Glutamatergic neuron (in vitro differentiated cells): Measurements from ENCODE around the gene WDR27. TPM values are rescaled to one million over a fixed set of nuclear protein-coding genes. Genes with fewer than 3 reads are reported as not detected.

Experiments used
- DNase-seq: peaks from one replicate; pipeline ENCODE4 v3.0.0; 2022
- H3K27ac Mint-ChIP-seq: one replicate; pipeline ENCODE4 v1.8.0; 2020; ENCODE audit warnings: mild to moderate bottlenecking, mixed read lengths, inconsistent platforms; ENCODE audit not compliant: unreplicated experiment
- H3K27me3 Mint-ChIP-seq: one replicate; pipeline ENCODE4 v1.8.0; 2020; ENCODE audit warnings: mild to moderate bottlenecking, moderate library complexity, mixed read lengths, inconsistent platforms; ENCODE audit not compliant: unreplicated experiment
- H3K36me3 Mint-ChIP-seq: one replicate; pipeline ENCODE4 v1.8.0; 2020; ENCODE audit warnings: mild to moderate bottlenecking, mixed read lengths, inconsistent platforms; ENCODE audit not compliant: unreplicated experiment
- H3K4me1 Mint-ChIP-seq: one replicate; pipeline ENCODE4 v1.8.0; 2020; ENCODE audit warnings: mild to moderate bottlenecking, low read depth, mixed read lengths, inconsistent platforms; ENCODE audit not compliant: unreplicated experiment
- H3K4me3 Mint-ChIP-seq: one replicate; pipeline ENCODE4 v1.8.0; 2020; ENCODE audit warnings: mild to moderate bottlenecking, mixed read lengths, inconsistent platforms; ENCODE audit not compliant: unreplicated experiment
- H3K9me3 Mint-ChIP-seq: one replicate; pipeline ENCODE4 v1.8.0; 2020; ENCODE audit warnings: mild to moderate bottlenecking, moderate library complexity, mixed read lengths, inconsistent platforms; ENCODE audit not compliant: unreplicated experiment
- total RNA-seq: library from RNA; stranded (reverse); fragmentation: NEBNext Ultra II Directional; extraction: Animal tissue kit (Norgen Biotek cat#: 25700); gene quantifications from one replicate; pipeline ENCODE4 v1.2.1, GENCODE V29; 2021; ENCODE audit not compliant: unreplicated experiment
- TF ChIP-seq, protein P1 (sequence below): fragments of 200-600 bp; sonication (generic); IDR thresholded peaks from one replicate; pipeline ENCODE4 v1.5.0; 2021; ENCODE audit not compliant: partially characterized antibody, unreplicated experiment

The WDR27 gene
- total RNA-seq, 1 donor from 2014 or later, result 64.8 TPM

DNA sequence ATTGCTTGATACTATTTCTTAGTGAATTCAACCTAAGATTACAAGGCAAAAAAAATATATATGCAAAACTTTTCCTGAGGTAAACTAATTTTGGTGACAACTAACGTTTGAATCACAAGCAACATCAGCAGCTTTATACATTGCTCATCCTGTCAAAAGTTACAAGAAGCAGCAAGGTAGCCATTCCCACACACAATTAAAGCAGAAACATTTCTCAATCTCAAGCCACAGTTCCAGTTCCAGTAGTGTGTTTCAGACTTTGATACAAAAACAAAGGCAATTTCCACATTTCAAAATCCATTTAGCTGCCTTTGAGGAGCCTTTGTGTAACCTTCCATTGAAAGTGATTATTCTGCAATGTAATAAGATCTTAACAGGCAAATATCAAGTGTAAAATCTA is 191.0 kb downstream of the WDR27 start:
- H3K36me3 Mint-ChIP-seq, result peaks cover 7% of the 10 kb centered on the region
- H3K27ac Mint-ChIP-seq, result no peak overlapping the region
- H3K4me3 Mint-ChIP-seq, result no peak overlapping the region
- TF ChIP-seq, protein P1, sequence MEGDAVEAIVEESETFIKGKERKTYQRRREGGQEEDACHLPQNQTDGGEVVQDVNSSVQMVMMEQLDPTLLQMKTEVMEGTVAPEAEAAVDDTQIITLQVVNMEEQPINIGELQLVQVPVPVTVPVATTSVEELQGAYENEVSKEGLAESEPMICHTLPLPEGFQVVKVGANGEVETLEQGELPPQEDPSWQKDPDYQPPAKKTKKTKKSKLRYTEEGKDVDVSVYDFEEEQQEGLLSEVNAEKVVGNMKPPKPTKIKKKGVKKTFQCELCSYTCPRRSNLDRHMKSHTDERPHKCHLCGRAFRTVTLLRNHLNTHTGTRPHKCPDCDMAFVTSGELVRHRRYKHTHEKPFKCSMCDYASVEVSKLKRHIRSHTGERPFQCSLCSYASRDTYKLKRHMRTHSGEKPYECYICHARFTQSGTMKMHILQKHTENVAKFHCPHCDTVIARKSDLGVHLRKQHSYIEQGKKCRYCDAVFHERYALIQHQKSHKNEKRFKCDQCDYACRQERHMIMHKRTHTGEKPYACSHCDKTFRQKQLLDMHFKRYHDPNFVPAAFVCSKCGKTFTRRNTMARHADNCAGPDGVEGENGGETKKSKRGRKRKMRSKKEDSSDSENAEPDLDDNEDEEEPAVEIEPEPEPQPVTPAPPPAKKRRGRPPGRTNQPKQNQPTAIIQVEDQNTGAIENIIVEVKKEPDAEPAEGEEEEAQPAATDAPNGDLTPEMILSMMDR, result no peak
- H3K27me3 Mint-ChIP-seq, result no peaks in the 10 kb centered on the region
- no peaks in the 10 kb centered on the region for H3K4me1 Mint-ChIP-seq
- DNase-seq, result no peak
- H3K9me3 Mint-ChIP-seq, result no peaks in the 10 kb centered on the region

DNA sequence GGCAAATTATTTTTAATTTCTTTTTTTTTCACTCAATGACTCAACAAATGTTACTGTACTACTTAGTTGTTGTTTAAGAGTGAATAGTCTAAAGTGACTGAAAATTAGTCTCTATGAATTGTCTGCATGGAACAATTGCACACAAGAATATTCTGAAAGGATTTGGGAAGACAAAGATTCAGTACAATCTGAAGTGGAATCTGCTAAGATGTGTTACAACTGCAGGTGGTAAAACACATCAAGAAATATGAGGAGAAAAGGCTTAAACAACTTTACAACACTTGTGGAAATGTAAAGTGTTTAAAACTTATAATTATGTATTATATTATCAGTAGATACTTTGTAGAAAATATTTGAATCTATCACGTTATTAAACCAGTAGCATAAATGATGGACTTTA is 193.4 kb downstream of the WDR27 start:
- H3K27ac Mint-ChIP-seq, result no peak overlapping the region
- H3K4me3 Mint-ChIP-seq, result no peak overlapping the region
- no peaks in the 10 kb centered on the region for H3K4me1 Mint-ChIP-seq
- TF ChIP-seq, protein P1, result no peak
- H3K36me3 Mint-ChIP-seq, result peaks cover 7% of the 10 kb centered on the region
- DNase-seq, result no peak
- no peaks in the 10 kb centered on the region for H3K9me3 Mint-ChIP-seq
- H3K27me3 Mint-ChIP-seq, result no peaks in the 10 kb centered on the region

DNA sequence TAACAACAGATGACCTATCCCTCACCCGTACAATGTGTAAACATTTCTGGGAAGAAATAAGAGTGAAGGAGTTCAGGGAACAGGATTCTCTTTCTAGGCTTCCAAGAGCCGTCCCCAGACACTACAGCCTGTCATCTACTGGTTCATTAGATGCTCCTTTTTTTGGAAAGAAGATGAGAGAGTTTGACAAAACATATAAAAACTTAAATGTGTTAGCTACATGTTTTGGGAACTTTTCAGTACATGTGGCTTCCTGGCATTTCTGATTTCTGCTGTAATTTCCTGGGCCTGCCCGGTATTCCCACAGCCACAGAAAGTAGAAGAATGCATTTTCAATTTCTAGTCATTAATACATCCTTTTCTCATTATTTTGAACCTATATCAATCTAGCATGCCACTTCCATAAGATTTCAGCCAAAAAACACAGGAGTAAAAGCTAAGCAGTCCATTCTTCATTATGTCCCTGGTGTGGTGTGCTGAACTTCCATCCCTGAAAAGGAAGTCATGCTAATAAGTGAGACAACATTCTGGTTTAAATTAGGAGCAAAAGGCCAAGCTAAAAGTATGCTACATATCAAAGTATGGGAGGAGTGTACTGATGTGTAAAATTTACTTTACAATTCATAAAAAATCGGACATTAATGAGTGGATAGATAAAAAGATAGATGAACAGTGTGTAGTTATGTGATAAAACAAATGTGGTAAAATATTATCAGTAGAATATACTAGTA is 198.2 kb downstream of the WDR27 start:
- Mint-ChIP-seq H3K27me3 (no peaks in the 10 kb centered on the region), H3K4me1 (no peaks in the 10 kb centered on the region), H3K36me3 (peaks cover 5% of the 10 kb centered on the region), H3K9me3 (peaks cover 2% of the 10 kb centered on the region), H3K27ac (no peak overlapping the region), H3K4me3 (no peak overlapping the region)
- no peak for DNase-seq
- TF ChIP-seq, protein P1, result no peak

DNA sequence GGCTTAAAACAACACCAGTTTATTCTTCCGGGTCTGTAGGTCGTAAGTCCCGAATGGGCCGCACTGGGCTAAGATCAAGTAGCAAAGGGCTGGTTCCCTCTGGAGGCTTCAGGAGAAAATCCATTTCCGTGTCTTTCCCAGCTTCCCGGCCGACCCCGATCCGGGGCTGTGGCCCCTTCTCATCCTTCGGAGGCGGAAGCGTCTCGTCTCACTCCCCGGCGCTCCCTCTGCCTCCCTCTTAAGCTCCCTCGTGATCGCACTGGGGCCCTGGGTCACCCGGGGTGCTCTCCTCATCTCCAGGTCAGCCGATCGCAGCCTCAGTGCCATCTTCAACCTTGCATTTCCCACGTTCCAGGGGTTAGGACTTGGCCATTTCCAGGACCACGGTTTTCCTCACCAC is 199.4 kb downstream of the WDR27 start:
- no peak overlapping the region for H3K27ac Mint-ChIP-seq
- H3K27me3 Mint-ChIP-seq, result no peaks in the 10 kb centered on the region
- no peak overlapping the region for H3K4me3 Mint-ChIP-seq
- no peak for DNase-seq
- TF ChIP-seq, protein P1, result no peak
- no peaks in the 10 kb centered on the region for H3K4me1 Mint-ChIP-seq
- peaks cover 2% of the 10 kb centered on the region for H3K9me3 Mint-ChIP-seq
- H3K36me3 Mint-ChIP-seq, result no peaks in the 10 kb centered on the region

DNA sequence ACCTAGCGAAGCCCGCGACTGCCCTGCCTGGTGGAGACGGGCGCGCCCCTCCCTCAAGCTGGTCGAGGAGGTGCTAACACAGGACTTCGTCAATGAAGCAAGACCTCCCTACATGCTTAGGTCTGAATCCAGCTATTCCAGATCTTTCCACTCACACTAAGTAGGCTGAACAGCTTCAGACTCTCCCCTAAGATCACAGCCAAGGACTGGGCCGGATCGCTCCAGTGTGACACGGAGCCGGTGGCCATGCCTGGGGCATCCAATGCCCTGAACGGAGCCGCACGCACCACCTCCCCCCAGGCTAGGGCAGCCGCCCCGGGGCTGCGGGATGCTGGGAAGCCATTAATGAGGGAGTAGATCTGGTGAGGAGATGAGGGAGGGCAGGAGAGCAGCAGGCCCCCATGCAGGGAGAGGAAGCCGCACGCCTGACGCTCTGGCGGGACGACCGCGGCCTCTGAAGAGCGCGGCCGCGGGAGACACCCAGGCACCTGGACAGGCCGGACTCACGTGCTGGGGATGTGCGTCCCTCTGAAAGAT is 200.0 kb downstream of the WDR27 start:
- TF ChIP-seq, protein P1, result no peak
- H3K27ac Mint-ChIP-seq, result no peak overlapping the region
- DNase-seq, result no peak
- no peaks in the 10 kb centered on the region for H3K4me1 Mint-ChIP-seq
- no peaks in the 10 kb centered on the region for H3K27me3 Mint-ChIP-seq
- H3K4me3 Mint-ChIP-seq, result no peak overlapping the region
- peaks cover 2% of the 10 kb centered on the region for H3K9me3 Mint-ChIP-seq
- H3K36me3 Mint-ChIP-seq, result no peaks in the 10 kb centered on the region
